GM21447 (cell line): ENCODE results near the gene UIMC1.
A peak's percentile ranks its signal among the peaks of the same experiment; 100 is the strongest.
"Not testable (repeated sequence)": the region's sequence is repeated elsewhere in the genome, so short reads cannot be mapped to it uniquely, and the experiment has no call there.

Experiments used
- ATAC-seq: cut with Tn5 transposase; IDR thresholded peaks from one replicate; pipeline ENCODE4 v1.9.1; 2021; ENCODE audit not compliant: unreplicated experiment

Gene UIMC1

DNA sequence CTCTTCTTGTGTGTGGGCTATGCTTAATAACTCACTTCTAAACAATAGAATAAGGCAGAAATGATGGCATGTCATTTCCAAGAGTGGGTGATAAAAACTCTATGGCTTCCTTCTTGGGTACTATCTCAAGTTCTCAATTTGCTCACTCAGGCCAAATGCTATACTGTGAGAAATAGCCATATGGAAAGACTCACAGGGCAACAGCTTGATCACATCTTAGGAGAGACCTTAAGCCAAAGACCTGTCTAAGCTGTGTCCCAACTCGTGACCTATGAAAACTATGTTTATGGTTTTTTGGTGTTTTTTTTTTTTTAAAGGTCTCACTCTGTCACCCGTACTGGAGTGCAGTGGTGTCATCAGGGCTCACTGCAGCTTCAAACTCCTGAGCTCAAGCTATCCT lies 2.1 kb upstream of the UIMC1 start:
- no peak for ATAC-seq

DNA sequence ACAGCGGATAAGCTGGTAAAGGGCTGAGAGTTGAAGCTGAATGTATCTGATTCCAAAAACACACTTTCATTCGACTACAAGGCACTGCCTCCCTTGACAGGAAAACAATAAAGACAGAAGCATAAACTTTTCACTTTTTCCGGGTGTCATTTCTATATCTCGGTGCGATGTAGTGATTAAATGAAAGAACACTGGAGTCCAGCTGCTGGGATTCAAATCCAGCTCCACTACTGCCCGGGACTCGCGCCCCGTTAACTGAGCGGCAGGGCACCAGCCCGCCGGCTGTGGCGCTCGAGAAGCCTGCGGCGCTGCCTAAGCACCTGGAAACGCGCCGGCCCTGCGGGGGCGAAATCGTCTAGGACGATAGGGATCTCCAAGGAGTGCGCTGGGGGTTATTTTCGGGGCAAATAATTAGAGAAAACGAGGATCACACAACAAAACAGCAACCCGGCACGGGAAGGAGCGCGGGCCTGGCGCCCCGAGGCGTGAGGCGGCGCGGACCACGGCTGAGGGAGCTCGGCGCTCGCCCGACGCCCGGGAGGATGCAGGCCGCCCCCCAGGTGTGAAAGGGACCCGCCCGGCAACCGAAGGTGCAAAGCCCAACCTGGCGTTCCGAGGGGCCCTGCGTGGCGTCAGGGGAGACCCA lies 837 bp downstream of the UIMC1 start:
- peak; percentile 43 for ATAC-seq

DNA sequence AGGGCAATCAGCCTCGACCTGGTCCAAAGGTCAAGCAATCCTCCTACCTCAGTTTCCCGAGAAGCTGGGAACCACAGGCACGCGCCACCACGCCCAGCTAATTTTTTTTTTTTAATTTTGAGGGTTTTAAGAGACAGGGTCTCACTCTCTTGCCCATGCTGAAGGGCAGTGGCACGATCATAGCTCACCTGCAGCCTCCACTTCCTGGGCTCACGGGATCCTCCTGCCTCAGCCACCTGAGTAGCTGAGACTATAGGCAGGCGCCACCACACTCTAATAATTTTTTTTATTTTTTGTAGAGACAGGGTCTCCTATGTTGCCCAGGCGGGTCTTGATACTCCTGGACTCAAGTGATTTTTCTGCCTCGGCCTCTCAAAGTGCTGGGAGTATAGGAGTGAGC lies 1.6 kb downstream of the UIMC1 start:
- ATAC-seq = no peak

DNA sequence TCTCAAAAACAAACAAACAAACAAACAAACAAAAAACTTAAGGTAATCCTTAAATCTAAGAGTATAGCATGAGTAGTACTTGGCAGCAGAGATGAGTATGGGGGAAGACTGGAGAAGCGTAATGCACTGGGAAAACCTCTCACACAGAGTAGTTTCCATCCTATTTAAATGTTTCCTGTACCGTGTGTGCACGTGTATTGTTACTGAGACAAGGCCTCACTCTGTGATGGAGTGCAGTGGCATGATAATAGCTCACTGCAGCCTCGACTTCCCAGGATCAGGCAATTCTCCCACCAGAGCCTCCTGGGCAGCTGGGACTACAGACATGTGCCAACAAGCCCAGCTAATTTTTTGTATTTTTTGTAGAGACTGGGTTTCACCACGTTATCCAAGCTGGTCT lies 2.9 kb downstream of the UIMC1 start:
- no peak for ATAC-seq

DNA sequence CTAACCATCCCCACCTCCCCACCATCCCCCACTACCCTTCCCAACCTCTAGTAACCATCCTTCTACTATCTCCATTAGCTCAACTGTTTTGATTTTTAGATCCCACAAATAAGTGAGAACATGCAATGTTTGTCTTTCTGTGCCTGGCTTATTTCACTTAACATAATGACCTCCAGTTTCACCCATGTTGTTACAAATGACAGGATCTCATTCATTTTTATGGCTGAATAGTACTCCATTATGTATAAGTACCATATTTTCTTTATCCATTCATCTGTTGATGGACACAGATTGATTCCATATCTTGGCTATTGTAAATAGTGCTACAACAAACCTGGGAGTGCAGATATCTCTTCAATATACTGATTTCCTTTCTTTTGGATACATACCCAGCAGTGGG lies 7.1 kb downstream of the UIMC1 start:
- ATAC-seq = not testable (repeated sequence)

DNA sequence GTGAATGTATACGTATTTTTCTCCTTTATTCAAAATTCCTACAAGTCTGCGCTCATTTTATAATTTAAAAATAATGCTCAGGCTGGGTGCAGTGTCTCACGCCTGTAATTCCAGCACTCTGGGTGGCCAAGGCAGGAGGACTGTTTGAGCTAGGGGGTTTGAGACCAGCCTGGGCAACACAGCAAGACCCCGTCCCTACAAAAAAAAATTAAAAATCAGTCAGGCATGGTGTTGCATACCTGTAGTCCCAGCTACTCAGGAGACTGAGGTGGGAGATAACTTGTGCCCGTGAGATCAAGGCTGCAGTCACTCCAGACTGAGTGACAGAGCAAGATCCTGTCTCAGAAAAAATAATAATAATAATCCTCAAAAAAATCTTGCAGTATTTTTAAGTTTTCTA lies 7.8 kb downstream of the UIMC1 start:
- no peak for ATAC-seq

DNA sequence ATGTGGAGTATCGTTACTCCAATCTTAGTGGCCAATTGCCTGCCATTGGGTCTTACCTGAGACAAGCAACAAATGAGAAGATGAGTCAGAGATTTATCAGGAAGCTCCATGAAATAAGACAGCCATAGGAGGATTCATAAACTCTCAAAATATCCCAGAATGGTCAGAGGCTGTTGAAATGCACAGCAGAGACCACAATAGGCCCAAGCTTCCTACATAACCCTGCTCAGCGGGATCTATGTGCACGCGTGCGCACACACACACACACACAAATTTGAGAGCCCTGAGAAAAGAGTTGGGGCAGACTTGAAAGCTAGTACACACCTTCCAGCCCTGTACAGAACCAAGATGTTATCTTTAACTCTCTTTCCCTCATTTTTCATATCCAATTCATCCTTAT lies 9.8 kb downstream of the UIMC1 start:
- no peak for ATAC-seq

DNA sequence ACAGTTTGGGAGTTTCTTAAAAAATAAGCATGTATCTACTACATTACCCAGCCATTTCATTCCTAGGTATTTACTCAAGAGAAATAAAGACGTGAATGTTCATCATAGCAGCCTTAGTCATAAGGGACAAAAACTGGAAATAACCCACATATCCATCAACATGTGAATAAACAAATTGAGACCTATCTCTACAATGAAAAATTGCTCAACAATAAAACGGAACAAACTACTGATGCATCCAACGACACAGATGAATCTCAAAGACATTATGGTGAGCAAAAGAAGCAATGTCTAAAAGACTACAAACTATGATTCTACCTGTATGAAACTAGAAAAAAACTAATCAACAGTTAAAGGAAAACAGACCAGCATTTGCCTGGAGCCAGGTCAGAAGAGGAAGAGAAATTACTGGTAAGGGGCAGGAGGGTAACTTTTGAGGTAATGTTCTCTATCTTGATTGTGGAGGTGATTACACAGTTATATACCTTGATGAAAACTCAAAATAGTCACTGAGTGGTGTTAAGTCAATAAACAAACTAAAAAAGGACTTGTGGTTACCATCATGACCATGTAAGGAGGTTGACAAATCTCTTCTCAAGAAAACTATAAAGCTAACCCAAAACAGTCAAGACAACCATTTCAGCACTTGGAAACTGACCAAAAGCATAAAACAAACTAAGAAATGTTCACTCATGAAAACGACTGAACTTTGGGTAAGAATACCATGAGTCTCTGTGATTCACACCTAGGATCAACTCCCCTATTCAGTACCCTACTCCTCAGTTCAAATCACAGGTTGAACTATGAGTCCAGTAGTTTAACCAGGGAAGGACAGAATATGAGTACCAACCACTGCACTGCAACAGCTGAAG lies 10.4 kb downstream of the UIMC1 start:
- ATAC-seq = peak; percentile 37

DNA sequence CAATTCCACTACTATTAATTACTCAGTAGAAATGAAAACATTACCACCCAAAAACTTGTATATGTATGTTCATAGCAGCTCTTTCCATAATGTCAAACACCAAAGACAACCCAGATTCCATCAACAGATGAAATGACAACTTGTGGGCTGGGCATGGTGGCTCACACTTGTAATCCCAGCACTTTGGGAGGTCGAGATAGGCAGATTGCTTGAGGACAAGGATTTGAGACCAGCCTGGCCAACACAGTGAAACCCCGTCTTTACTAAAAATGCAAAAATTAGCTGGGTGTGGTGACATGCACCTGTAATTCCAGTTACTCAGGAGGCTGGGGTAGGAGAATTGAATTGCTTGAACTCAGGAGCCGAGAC lies 11.5 kb downstream of the UIMC1 start:
- ATAC-seq = no peak

DNA sequence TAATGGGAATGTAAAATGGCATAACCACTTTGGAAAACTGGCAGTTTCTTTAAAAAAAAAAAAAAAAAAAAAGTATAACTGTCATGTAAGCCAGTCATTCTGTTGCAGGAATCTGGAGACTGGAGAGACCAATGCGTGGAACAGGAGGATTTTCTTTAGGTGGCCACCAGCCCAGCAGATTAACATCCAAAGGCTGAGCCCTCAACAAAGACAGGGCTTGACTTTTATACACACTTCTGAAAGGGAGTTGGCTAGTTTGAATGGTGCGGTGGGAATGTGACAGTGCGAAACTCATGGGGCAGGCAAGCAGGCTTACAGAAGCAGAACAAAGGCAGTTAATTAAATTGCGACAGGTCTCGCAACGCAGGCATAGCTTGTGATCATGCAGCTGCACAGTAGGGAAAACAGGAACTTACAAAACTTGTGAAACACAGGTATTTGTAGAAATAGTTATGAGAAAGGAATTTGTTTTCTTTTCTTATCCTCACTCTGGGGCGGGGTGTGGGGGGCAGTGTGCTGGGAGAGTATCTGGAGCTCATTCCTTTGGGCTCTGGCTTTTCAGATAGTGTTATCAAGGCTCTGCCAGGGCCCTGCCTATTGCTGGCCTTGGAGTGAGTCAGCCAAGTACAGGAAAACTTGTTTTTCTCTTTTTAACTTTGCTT lies 12.0 kb downstream of the UIMC1 start:
- no peak for ATAC-seq

DNA sequence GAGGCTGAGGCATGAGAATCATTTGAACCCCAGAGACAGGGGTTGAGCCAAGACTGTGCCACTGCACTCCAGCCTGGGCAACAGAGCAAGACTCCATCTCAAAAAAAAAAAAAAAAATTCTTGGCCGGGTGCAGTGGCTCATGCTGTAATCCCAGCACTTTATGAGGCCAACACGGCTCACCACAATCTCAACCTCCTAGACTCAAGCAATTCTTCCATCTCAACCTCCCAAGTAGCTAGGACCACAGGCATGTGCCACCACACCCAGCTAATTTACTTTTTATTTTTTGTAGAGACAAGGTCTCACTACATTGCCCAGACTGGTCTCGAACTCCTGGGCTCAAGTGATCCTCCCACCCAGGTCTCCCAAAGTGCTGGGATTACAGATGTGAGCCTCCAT lies 13.5 kb downstream of the UIMC1 start:
- not testable (repeated sequence) for ATAC-seq

DNA sequence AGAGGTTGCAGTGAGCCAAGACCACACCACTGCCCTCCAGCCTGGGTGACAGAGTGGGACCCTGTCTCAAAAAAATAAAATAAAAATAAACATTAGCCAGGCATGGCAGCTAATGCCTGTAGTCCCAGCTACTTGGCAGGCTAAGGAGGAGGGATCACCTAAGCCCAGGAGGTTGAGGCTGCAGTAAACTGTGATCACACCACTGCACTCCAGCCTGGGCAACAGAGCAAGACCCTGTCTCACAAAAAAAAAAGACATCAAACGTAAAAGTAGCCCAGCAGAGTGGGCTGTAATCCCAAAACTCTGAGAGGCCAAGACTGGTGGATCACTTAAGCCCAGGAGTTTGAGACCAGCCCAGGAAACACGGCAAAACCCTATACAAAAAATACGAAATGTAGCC lies 19.0 kb downstream of the UIMC1 start:
- no peak for ATAC-seq

DNA sequence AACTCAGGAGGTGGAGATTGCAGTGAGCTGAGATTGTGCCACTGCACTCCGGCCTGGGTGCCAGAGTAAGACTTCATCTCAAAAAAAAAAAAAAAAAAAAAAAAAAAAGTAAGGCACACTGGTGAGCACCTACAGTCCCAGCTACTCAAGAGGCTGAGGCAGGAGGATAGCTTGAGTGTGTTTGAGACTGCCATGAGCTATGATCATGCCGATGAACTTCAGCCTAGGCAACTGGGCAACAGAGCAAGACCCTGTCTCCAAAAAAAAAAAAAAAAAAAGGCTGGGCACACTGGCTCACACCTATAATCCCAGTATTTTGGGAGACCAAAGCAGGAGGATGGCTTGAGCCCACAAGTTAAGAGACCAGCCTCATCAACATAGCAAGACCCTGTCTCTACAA lies 20.3 kb downstream of the UIMC1 start:
- ATAC-seq = no peak

DNA sequence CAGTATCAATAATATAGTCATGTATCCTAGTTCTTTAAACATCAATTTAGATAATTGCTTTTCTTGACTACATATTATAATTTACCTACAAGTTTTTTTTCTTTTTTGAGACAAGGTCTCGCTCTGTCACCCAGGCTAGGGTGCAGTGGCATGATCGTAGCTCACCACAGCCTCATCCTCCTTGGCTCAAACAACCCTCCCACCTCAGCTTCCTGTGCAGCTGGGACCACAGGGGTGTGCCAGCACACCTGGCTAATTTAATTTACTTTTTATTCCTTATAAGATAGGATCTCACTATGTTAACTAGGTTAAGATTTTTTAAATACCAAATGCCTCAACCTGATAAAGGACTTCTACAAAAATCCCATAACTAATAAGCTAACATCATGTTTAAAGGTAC lies 21.1 kb downstream of the UIMC1 start:
- ATAC-seq = peak; percentile 77

DNA sequence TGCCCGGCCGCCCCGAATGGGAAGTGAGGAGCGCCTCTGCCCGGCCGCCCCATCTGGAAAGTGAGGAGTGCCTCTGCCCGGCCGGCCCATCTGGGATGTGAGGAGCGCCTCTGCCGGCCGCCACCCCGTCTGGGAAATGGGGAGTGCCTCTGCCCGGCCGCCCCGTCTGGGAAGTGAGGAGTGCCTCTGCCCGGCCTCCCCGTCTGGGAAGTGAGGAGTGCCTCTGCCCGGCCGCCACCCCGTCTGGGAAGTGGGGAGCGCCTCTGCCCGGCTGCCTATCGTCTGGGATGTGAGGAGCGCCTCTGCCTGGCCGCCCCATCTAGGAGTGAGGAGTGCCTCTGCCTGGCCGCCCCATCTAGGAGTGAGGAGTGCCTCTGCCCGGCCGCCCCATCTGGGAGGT lies 22.4 kb downstream of the UIMC1 start:
- not testable (repeated sequence) for ATAC-seq

DNA sequence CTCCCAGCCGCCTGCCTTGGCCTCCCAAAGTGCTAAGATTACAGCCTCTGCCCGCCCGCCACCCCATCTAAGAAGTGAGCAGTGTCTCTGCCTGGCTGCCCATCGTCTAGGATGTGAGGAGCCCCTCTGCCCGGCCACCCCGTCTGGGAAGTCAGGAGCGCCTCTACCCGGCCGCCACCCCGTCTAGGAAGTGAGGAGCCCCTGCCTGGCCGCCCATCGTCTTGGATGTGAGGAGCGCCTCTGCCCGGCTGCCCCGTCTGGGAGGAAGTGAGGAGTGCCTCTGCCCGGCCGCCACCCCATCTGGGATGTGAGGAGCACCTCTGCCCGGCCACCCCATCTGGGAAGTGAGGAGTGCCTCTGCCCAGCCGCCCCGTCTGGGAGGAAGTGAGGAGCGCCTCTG lies 23.0 kb downstream of the UIMC1 start:
- not testable (repeated sequence) for ATAC-seq

DNA sequence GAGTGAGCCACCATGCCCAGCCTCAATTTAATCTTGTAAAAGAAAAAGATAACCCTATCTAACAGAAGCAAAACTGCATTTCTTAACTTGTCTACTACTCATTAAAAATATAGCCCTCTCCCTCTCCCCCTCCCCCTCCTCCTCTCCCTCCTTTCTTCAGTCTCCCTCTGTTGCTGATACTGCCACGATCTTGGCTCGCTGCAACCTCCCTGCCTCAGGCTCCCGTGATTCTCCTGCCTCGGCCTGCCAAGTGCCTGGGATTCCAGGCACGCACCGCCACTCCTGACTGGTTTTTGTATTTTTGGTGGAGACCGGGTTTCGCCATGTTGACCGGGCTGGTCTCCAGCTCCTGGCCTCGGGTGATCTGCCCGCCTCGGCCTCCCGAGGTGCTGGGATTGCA lies 23.5 kb downstream of the UIMC1 start:
- not testable (repeated sequence) for ATAC-seq

DNA sequence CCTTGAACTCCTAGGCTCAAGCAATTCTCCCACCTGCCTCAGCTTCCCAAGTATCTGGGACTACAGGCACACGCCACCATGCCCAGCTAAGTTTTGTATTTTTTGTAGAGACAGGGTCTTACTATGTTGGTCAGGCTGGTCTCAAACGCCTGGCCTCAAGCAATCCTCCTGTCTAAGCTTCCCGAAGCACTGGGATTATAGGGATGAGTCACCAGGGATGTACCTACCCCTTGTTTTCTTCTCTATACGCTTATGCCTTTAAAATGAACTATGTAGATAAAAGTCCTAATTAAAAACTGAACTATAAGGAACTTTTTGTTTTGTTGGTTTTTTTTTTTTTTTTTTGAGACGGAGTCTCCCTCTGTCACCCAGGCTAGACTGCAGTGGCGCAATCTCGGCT lies 25.8 kb downstream of the UIMC1 start:
- no peak for ATAC-seq

DNA sequence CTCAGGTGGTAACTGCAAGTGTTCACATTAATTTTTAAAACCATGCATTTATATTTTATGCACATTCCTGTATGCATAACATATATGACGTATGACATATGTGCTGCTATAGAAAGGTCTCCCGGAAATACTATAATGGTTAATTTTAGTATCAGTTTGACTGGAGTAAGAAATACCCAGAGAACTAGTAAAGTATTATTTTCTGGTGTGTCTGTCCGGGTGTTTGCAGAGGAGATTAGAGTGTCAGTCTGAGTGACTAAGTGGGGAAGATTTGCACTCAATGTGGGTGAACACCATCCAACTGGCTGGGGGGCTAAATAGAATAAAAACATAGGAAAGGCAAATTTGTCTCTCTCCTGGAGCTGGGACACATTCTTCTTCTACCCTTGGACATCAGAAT lies 26.9 kb downstream of the UIMC1 start:
- ATAC-seq = no peak

DNA sequence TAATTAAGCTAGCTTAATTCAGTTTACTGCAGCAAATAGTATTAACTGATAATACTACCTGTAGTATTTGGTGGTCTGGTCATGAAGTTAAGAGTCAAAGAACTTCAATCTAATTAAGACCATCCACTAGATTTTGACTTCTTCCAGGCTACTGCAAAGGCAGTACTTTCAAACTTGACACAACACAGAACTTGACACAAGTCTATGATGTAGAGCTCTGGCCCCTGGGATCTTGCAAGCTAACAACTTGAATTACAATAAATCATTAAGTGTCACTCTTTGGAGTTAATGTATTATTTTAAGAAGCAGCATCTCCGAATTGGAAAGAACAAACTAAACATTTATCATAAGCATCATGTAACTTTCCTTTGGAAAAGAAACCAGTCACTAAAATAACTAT lies 40.9 kb downstream of the UIMC1 start:
- no peak for ATAC-seq

DNA sequence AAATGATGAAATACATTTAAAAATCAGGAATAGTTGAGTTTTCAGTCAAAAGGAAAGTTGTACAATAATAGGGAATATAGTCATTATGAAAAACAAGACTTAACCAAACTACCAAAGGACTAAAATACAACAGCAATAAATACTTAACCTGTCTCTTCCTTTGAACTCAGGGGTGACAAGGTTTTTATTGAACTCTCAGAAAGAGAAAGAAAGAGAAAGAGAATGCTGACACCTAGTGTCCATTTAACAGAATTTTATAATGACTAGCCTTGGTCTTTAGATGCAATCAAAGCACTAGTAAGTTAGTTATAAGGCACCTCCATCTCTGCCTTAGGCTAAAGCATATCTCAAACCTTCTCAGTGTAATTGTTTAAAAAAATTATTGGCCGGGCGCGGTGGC lies 47.5 kb downstream of the UIMC1 start:
- no peak for ATAC-seq

DNA sequence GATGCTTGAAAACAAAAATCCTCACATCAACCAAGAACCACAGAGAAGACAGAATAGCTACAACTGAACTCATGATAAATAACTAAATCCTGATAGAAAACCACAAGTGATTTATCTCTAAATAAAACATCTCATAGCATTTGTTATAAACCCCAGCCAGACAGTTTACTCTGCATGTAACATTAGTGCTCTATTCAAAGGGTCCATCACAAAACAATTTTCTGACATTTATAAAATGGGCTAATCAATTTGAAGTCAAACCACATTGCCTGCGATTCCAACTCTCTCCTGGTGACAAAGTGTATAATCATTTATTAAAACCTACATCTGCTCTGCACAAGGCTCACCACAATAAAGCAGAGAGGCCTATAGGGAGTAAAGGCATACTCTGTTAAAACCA lies 49.8 kb downstream of the UIMC1 start:
- no peak for ATAC-seq
